IMR-90 (cell line): ENCODE results near the gene UBXN11. TPM values are rescaled to one million over a fixed set of nuclear protein-coding genes. Genes with fewer than 3 reads are reported as not detected.
A peak's percentile ranks its signal among the peaks of the same experiment; 100 is the strongest.

ENCODE experiments used
- ATAC-seq: fragments of 200-7000 bp; cut with Tn5 transposase; 2 replicates; pipeline ENCODE4 v1.9.1; 2020; ENCODE audit warnings: low read depth, mild to moderate bottlenecking, moderate library complexity
- BruUV-seq: library from RNA; stranded (reverse); fragments of 400-500 nt; replicated peaks from 2 replicates; lab custom pipeline; 2021; lab: Mats Ljungman, UMichigan
- CTCF ChIA-PET: fragments of 300-600 bp; formaldehyde crosslinking; extraction: SDS; loops from one replicate; lab custom pipeline; 2021; ENCODE audit warnings: antibody characterized with exemption; lab: Yijun Ruan, JAX
- POLR2A ChIA-PET: fragments of 300-600 bp; sonication (Branson Sonifier 250); formaldehyde crosslinking; loops from one replicate; lab custom pipeline; 2022; ENCODE audit warnings: antibody characterized with exemption; ENCODE audit not compliant: unreplicated experiment; lab: Charles Lee
- DNase-seq: peaks from one replicate; pipeline ENCODE4 v3.0.0; 2013
- H2AFZ ChIP-seq: replicated peaks from 2 replicates; pipeline ENCODE3; 2013; ENCODE audit warnings: low read length, mild to moderate bottlenecking; ENCODE audit not compliant: poor library complexity
- H2AK5ac ChIP-seq: 2 replicates; pipeline ENCODE4 v1.6.1; 2013; ENCODE audit warnings: low read depth, low read length, inconsistent platforms
- H2AK9ac ChIP-seq: replicated peaks from 2 replicates; pipeline ENCODE3; 2013; ENCODE audit warnings: mild to moderate bottlenecking, low read depth, low read length, moderate library complexity; ENCODE audit not compliant: poor library complexity
- H2BK120ac ChIP-seq: 2 replicates; pipeline ENCODE4 v1.6.1; 2013; ENCODE audit warnings: low read depth, low read length, inconsistent platforms
- H2BK15ac ChIP-seq: 3 replicates; pipeline ENCODE4 v1.6.1; 2013; ENCODE audit warnings: low read depth, low read length, inconsistent platforms
- H2BK20ac ChIP-seq: 2 replicates; pipeline ENCODE4 v1.6.1; 2013; ENCODE audit warnings: low read depth, mild to moderate bottlenecking, inconsistent platforms, low read length, moderate library complexity
- H2BK5ac ChIP-seq: 2 replicates; pipeline ENCODE4 v1.6.1; 2013; ENCODE audit warnings: mild to moderate bottlenecking, low read depth, low read length, inconsistent platforms; ENCODE audit not compliant: poor library complexity, severe bottlenecking
- H3K14ac ChIP-seq: replicated peaks from 2 replicates; pipeline ENCODE4 v1.6.1; 2013; ENCODE audit warnings: low read depth, low read length, inconsistent platforms
- H3K18ac ChIP-seq: 2 replicates; pipeline ENCODE4 v1.6.1; 2013; ENCODE audit warnings: low read depth, low read length, control low read depth
- H3K23ac ChIP-seq: 2 replicates; pipeline ENCODE4 v1.6.1; 2013; ENCODE audit warnings: low read depth, low read length, inconsistent platforms
- H3K27ac ChIP-seq: 2 replicates; pipeline ENCODE4 v1.5.1; 2013; ENCODE audit warnings: mild to moderate bottlenecking, control low read depth, low read length; ENCODE audit not compliant: insufficient read depth
- H3K27me3 ChIP-seq: 2 replicates; pipeline ENCODE4 v1.6.1; 2013; ENCODE audit warnings: low read length; ENCODE audit not compliant: control insufficient read depth, insufficient read depth
- H3K36me3 ChIP-seq: 2 replicates; pipeline ENCODE4 v1.6.1; 2013; ENCODE audit warnings: low read length, mixed read lengths; ENCODE audit not compliant: control insufficient read depth, insufficient read depth
- H3K4ac ChIP-seq: 2 replicates; pipeline ENCODE4 v1.6.1; 2013; ENCODE audit warnings: low read depth, low read length, inconsistent platforms
- H3K4me1 ChIP-seq: 2 replicates; pipeline ENCODE4 v1.6.1; 2013; ENCODE audit warnings: low read length, mixed read lengths; ENCODE audit not compliant: control insufficient read depth, insufficient read depth
- H3K4me2 ChIP-seq: 2 replicates; pipeline ENCODE4 v1.6.1; 2013; ENCODE audit warnings: low read depth, mild to moderate bottlenecking, control low read depth, low read length, moderate library complexity
- H3K4me3 ChIP-seq: 2 replicates; pipeline ENCODE4 v1.5.1; 2013; ENCODE audit warnings: low read depth, mild to moderate bottlenecking, control low read depth, low read length, moderate library complexity; ENCODE audit not compliant: insufficient read depth
- H3K56ac ChIP-seq: 2 replicates; pipeline ENCODE4 v1.6.1; 2013; ENCODE audit warnings: low read length, inconsistent platforms; ENCODE audit not compliant: insufficient read depth; ENCODE audit errors: extremely low read depth
- H3K79me1 ChIP-seq, 2 experiments: 2 replicates each; pipeline ENCODE4 v1.6.1; 2013; ENCODE audit warnings: low read length in 2 of 2, inconsistent platforms in 1 of 2, low read depth in 1 of 2
- H3K9ac ChIP-seq: 2 replicates; pipeline ENCODE4 v1.6.1; 2013; ENCODE audit warnings: low read depth, low read length, control low read depth
- H3K9me1 ChIP-seq: 2 replicates; pipeline ENCODE4 v1.6.1; 2013; ENCODE audit warnings: low read length, inconsistent platforms; ENCODE audit not compliant: insufficient read depth
- H3K9me3 ChIP-seq: 2 replicates; pipeline ENCODE4 v1.6.1; 2013; ENCODE audit warnings: low read length; ENCODE audit not compliant: control insufficient read depth, insufficient read depth
- H4K20me1 ChIP-seq: 2 replicates; pipeline ENCODE4 v1.6.1; 2013; ENCODE audit warnings: low read length, inconsistent platforms; ENCODE audit not compliant: insufficient read depth
- H4K5ac ChIP-seq: 2 replicates; pipeline ENCODE4 v1.6.1; 2013; ENCODE audit warnings: mild to moderate bottlenecking, low read depth, low read length, control low read depth
- H4K8ac ChIP-seq, 2 experiments: 2 replicates each; pipeline ENCODE4 v1.6.1; 2013; ENCODE audit warnings: low read depth in 2 of 2, low read length in 2 of 2, control low read depth in 1 of 2, inconsistent platforms in 1 of 2
- H4K91ac ChIP-seq: 2 replicates; pipeline ENCODE4 v1.6.1; 2013; ENCODE audit warnings: low read depth, low read length, inconsistent platforms; ENCODE audit not compliant: insufficient read depth
- CEBPB ChIP-seq: IDR thresholded peaks from 2 replicates; pipeline ENCODE4 v1.6.1; 2012; ENCODE audit warnings: low read depth, low read length, improper control_type of control experiment
- CHD1 ChIP-seq: IDR thresholded peaks from 2 replicates; pipeline ENCODE4 v1.6.1; 2012; ENCODE audit warnings: low read depth, low read length, improper control_type of control experiment
- FOS ChIP-seq: fragments of 150-350 bp; IDR thresholded peaks from 2 replicates; pipeline ENCODE4 v1.6.1; 2016; ENCODE audit warnings: low read depth, low read length
- MAZ ChIP-seq: IDR thresholded peaks from 2 replicates; pipeline ENCODE4 v1.6.1; 2012; ENCODE audit warnings: low read depth, mild to moderate bottlenecking, low read length, improper control_type of control experiment, moderate library complexity, borderline replicate concordance
- WGBS, 2 experiments: methylation state at CpG; one replicate each; pipeline versions ENCODE4 v1.1.5 to v1.1.7; 2013; ENCODE audit warnings: missing lambda C conversion rate in 2 of 2; ENCODE audit not compliant: insufficient read length in 1 of 2; ENCODE audit errors: extremely low coverage in 2 of 2; 5-methylcytosine and 5-hydroxymethylcytosine counted together
- dilution Hi-C: fragments of 300-500 bp; cut with HindIII; formaldehyde crosslinking; loops from one replicate; pipeline ENCODE4 v1.14.3; 2018; ENCODE audit warnings: low sequenced_read_pairs; ENCODE audit not compliant: unreplicated experiment
- in situ Hi-C: fragments of 300-500 bp; cut with MboI; formaldehyde crosslinking; loops from 3 replicates; pipeline ENCODE4 v1.14.3; 2019; ENCODE audit warnings: low sequenced_read_pairs, inconsistent platforms, mixed read lengths
- intact Hi-C: fragments of 100-400 bp; cut with micrococcal nuclease; formaldehyde crosslinking; loops from 2 replicates; pipeline ENCODE4 v1.10.0; 2022
- polyA plus RNA-seq, 3 experiments: library from polyadenylated mRNA; depleted of rRNA; stranded (reverse); fragments of >200 nt; gene quantifications; 2 replicates each; pipeline ENCODE4 v1.2.3, GENCODE V29; 2012; ENCODE audit warnings: low replicate concordance in 1 of 3
- total RNA-seq: library from RNA; depleted of rRNA; stranded (reverse); fragments of >200 nt; gene quantifications from 2 replicates; pipeline ENCODE4 v1.2.3, GENCODE V29; 2012

The UBXN11 gene
- total and polyA plus RNA-seq, 2 of the 4 experiments (the other 2 are of a cell fraction): 5.2 to 17.0 TPM

GRCh38 chr1:26283871-26284596 is 22.4 kb downstream of the UBXN11 start:
- H4K20me1 ChIP-seq: peaks cover 44% of the 10 kb centered on the region
- POLR2A ChIA-PET: no interaction called here
- peak overlapping the region; percentile 84; the same call in 2 of the 3 replicates for H2BK15ac ChIP-seq
- H3K27me3 ChIP-seq: no peaks in the 10 kb centered on the region
- no peak overlapping the region; the same call in 1 of the 2 replicates for H3K4me2 ChIP-seq
- ATAC-seq (no peak), DNase-seq (no peak)
- peak overlapping the region; percentile 60 for H3K18ac ChIP-seq
- no peak overlapping the region for H3K4me3 ChIP-seq
- WGBS, 2 experiments: 85% methylated on average over 5 of the region's 12 CpGs; no CpG with 5 or more reads in 1 of the 2 experiments
- H3K27ac ChIP-seq: peak overlapping the region; percentile 91
- H3K23ac ChIP-seq: peak overlapping the region; percentile 96
- CTCF ChIA-PET: interaction anchor here (1.1 kb wide), 1 partner anchor 38 kb away, joined by 5 read pairs; no protein-coding TSS in a partner anchor
- H2AK5ac ChIP-seq: peak overlapping the region; percentile 97
- dilution Hi-C loops: no loop called here
- peaks cover 43% of the 10 kb centered on the region for H3K9me1 ChIP-seq
- peak overlapping the region; percentile 98 for H2BK5ac ChIP-seq
- peak overlapping the region; percentile 96 for H4K91ac ChIP-seq
- H3K4ac ChIP-seq: peak overlapping the region; percentile 98
- H3K36me3 ChIP-seq: peaks cover 20% of the 10 kb centered on the region
- no peaks in the 10 kb centered on the region for H3K9me3 ChIP-seq
- H3K56ac ChIP-seq: 0 out of 2 replicates have a peak overlapping the region, but pooled peaks have one; percentile 39
- peak overlapping the region; percentile 81 for H4K5ac ChIP-seq
- no peak for TF ChIP-seq CHD1
- peak; percentile 95 for TF ChIP-seq CEBPB
- TF ChIP-seq MAZ: no peak
- no peak for TF ChIP-seq FOS
- peak overlapping the region; percentile 90 for H2BK20ac ChIP-seq
- intact Hi-C loops: no loop called here
- BruUV-seq: no TSS peak
- peak overlapping the region; percentile 97 for H2BK120ac ChIP-seq
- peaks cover 20 to 71% of the 10 kb centered on the region in 2 experiments for H3K79me1 ChIP-seq
- H2AFZ ChIP-seq: peak overlapping the region; percentile 88
- in situ Hi-C loops: no loop called here
- H4K8ac ChIP-seq: peak overlapping the region; percentile 58 to 89
- H2AK9ac ChIP-seq: peak overlapping the region; percentile 98
- peak overlapping the region; percentile 93 for H3K14ac ChIP-seq
- H3K4me1 ChIP-seq: peaks cover 45% of the 10 kb centered on the region
- H3K9ac ChIP-seq: no peak overlapping the region; the same call in 1 of the 2 replicates
